D721Med (cell line): ENCODE results near the gene EIF2S2.

ENCODE experiments used
- DNase-seq: peaks from one replicate; pipeline ENCODE4 v3.0.0; 2011; ENCODE audit warnings: low spot score; ENCODE audit not compliant: insufficient read length
- FAIRE-seq: peaks from 2 replicates; lab custom pipeline; 2011; peaks lifted over from hg19 to GRCh38; lab: Jason Lieb, UNC
- CTCF ChIP-seq: IDR thresholded peaks from 2 replicates; pipeline ENCODE4 v1.5.1; 2012; ENCODE audit warnings: mild to moderate bottlenecking, control low read depth; ENCODE audit not compliant: insufficient read depth; ENCODE audit errors: missing control alignments

EIF2S2 gene

GRCh38 chr20:34112600-34113101 is 608 bp upstream of the EIF2S2 start:
- TF ChIP-seq CTCF, result no peak
- FAIRE-seq, result no peak
- no peak for DNase-seq

- FAIRE-seq, result no peak
- no peak for DNase-seq
- no peak for TF ChIP-seq CTCF
Observed at GRCh38 chr20:34110745-34111641, 1.1 kb downstream of the EIF2S2 start.

GRCh38 chr20:34110025-34110744 is 1.9 kb downstream of the EIF2S2 start:
- FAIRE-seq (no peak), DNase-seq (no peak)
- TF ChIP-seq CTCF, result no peak

GRCh38 chr20:34109442-34109841 is 2.6 kb downstream of the EIF2S2 start:
- no peak for DNase-seq
- no peak for FAIRE-seq
- TF ChIP-seq CTCF, result no peak

GRCh38 chr20:34108616-34109174 is 3.3 kb downstream of the EIF2S2 start:
- DNase-seq, result no peak
- no peak for FAIRE-seq
- no peak for TF ChIP-seq CTCF

- FAIRE-seq (no peak), DNase-seq (no peak)
- no peak for TF ChIP-seq CTCF
Observed at GRCh38 chr20:34105978-34106675, 5.9 kb downstream of the EIF2S2 start.
